Activated T-cell treated with anti-CD3 and anti-CD28 coated beads for 24 hours (primary cell): ENCODE results near the gene CASR.
A peak's percentile ranks its signal among the peaks of the same experiment; 100 is the strongest.
"Not testable (repeated sequence)": the region's sequence is repeated elsewhere in the genome, so short reads cannot be mapped to it uniquely, and the experiment has no call there.

Experiments used
- DNase-seq: peaks from one replicate; pipeline ENCODE4 v3.0.0-alpha.2; 2020; ENCODE audit warnings: low read depth

Gene CASR

DNA sequence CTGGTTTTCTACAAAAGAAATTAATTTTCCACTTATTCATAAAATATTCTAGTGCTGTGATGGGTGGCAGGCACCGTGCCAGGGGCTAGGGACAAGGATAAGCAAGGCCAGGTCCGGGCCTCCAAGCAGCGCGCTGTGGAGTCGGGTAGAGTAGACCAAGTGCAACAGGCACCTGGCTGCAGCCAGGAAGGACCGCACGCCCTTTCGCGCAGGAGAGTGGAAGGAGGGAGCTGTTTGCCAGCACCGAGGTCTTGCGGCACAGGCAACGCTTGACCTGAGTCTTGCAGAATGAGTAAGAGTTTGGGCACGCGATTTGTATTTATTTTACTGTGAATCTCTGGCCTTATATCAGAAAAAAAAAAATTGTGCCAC lies at the start of gene CASR:
Gene CASR, plus strand, starts transcription at position 148 of the 372 bp plus-strand sequence. CDS start 70,522 bp downstream, outside the sequence.
- DNase-seq: no peak

GRCh38 chr3:122146466-122146865 lies 37.0 kb upstream of the CASR start:
- DNase-seq: peak; percentile 55

DNA sequence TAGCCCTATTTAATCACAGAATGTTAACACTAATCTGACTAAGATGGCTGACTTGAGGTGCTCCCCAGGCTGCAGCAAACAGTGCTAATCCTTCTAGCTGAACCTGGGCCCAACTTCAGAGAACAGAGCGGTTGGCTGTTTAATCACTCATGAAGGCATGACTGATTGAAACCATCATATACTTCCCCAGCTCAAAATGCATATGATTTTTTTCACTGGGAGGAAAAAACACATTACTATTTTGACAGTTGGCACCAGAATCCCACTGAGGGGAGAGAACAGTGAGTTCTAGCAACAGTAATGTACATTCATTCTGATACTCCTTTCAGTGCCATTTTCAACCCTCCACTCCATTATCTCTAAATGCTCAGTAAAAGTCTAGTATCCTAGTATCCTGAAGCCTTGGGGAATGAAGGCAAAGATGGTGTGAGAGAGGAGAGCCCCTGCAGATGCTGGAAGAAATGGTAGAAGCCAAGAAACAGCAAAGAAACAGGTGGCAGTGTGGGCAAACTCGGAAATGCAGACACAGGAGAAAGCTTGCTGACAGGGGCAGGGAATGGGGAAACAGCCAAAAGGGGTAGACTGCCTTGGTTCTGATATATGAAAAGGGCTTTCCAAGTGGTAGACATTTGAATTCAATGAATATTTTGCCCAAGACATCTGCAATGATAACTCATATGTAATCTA lies 34.4 kb upstream of the CASR start:
- no peak for DNase-seq

GRCh38 chr3:122151480-122151879 lies 32.0 kb upstream of the CASR start:
- DNase-seq: no peak

DNA sequence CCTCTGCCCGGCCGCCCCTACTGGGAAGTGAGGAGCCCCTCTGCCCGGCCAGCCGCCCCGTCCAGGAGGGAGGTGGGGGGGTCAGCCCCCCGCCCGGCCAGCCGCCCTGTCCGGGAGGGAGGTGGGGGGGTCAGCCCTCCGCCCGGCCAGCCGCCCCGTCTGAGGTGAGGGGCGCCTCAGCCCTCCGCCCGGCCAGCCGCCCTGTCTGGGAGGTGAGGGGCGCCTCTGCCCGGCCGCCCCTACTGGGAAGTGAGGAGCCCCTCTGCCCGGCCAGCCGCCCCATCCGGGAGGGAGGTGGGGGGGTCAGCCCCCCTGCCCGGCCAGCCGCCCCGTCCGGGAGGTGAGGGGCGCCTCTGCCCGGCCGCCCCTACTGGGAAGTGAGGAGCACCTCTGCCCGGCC lies 18.5 kb upstream of the CASR start:
- DNase-seq: not testable (repeated sequence)

GRCh38 chr3:122167630-122168029 lies 15.8 kb upstream of the CASR start:
- no peak for DNase-seq

DNA sequence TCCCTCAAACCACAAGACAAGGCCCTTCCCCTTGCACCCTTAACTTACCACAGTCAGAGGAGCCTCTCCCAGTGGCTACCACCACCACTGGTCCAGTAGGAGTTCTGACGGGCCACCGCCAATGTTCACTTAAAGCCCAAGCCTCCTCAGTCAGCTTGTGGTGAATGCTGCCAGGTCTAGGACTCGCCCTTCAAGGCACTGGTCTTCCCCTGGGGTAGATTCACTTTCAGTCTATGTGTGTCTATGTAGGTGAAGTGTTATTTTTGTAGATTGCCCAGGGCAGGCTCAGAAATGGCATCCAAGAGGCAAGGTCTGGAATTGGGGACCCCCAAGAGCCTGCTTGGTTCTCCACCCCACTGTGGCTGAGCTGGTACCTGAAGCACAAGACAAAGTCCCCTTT lies 15.4 kb upstream of the CASR start:
- DNase-seq: no peak

DNA sequence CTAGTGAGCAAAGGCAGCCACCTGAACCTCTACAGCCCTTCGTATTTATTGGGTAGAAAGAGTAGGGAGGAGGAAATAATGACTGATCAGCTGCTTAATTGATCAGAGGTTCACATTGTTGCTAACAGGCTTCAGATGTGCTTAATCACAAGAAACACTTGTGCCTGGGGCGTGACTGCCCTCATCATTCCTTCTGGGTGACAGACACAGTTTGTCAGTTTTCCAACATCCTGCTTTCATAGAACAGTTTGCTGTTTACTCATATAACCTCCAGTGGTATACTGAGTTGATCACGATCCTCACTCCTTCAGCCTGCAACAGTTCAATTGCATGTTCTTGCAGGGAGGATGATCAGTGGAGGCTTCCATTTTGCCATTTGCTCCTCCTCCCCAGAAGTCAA lies 13.6 kb upstream of the CASR start:
- DNase-seq: no peak

GRCh38 chr3:122171361-122171760 lies 12.1 kb upstream of the CASR start:
- DNase-seq: not testable (repeated sequence)

DNA sequence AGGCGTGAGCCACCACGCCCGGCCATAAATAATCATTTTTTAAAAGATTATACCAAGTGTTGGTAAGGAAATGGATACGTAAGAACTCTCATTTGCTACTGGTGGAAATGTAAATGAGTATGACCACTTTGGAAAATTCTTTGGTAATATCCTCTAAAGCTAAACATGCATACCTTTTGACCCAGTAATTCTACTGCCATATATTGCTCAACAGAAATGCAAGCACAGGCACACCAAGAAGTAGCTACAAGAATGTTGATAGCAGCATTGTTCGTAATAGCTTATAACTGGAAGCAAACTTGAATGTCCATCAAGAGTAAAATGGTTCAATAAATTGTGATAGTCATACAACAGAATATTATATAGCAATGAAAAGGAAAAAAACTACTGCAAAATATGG lies 4.8 kb upstream of the CASR start:
- DNase-seq: no peak

GRCh38 chr3:122183893-122184590 lies 574 bp downstream of the CASR start:
- no peak for DNase-seq

DNA sequence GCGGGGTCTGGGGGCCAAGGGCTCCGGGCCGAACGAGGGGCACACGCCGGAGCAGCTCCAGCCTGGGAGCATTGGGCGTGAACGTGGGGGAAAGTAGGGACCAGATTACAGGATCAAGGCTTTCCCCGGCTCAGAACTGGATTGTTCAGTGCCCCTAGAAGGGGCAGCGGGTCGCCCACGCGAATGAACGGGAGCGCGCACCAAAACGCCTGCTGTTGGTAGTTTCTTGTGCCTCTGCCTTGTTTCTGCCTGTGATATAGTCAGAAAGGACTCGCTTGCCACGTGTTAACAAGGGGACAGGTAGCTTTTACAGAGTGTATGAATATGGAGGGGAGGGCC lies 1.1 kb downstream of the CASR start:
- DNase-seq: no peak

DNA sequence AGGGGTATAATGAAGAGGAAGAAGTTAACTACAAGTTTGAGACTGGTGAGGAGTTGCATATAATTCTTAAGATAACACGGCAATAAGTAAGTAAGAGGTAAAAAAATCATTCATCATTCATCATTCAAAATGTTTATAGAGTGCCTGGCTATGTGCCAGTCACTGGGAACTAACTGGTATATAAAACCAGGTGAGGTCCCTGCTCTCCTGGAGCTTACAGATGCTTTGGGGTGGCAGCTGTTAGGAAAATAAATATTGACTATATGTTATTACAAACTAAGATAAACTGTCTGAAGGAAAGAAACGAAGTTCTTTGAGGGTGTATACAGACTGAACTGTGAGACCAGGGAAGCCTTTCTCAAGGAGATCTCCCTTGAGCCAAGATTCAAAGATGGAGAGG lies 2.9 kb downstream of the CASR start:
- DNase-seq: no peak

- DNase-seq: no peak
These were observed 5.3 kb downstream of the CASR start for GRCh38 chr3:122188737-122189136.

DNA sequence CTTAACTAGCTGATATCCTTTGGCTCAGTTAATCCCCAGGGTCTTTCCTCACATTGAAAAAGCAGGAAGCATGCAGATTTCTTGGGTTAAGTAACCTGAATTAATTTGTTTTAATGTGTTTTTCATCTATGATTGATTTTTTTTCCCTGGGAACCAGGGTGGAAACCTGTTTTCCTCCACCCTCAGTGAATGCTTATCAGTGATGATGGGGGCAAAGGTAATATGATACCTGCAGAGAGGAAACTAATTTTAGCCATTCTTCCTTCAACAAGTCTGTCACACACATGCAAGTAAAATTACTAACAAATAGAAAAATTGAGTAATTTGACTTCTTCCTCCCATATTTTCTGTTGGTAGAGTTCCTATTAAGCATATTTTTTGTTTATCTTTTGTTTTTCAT lies 5.9 kb downstream of the CASR start:
- no peak for DNase-seq

DNA sequence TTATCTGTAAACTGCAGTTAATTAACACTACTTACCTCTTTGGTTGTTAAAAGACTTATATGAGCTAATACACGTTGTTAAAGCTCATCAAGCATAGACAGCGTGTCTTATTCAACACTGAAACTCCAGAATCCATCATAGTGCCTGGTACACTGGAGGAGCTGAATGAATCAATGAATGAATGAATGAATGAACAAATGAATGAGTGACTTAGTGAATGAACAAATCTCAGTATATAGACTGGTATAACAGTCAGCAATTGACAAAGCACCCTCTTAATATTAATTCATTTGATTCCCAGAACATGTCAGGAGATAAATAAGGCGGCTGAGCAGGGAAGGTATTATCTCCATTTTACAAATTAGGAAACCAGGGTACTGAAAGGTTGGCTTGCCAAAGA lies 7.1 kb downstream of the CASR start:
- no peak for DNase-seq

DNA sequence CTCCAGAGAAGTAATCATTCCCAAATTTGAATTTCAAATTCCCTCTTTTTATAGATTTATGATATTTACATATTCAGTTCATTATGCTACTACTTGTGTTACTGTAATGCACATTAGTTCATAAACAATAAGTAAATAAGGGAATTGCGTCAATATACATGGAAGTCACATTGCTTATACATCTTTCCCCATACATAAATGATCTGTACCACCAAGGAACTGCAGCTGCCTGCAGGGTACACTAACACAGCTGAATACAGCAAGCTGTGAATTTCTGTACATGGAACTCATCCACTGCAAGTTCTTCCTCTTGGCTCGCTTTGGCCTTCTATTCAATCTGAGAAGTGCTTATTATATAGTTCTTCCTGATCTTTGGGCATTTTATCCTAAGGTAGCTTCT lies 15.5 kb downstream of the CASR start:
- DNase-seq: no peak

- DNase-seq: no peak
These were observed 16.1 kb downstream of the CASR start for GRCh38 chr3:122199552-122199951.

DNA sequence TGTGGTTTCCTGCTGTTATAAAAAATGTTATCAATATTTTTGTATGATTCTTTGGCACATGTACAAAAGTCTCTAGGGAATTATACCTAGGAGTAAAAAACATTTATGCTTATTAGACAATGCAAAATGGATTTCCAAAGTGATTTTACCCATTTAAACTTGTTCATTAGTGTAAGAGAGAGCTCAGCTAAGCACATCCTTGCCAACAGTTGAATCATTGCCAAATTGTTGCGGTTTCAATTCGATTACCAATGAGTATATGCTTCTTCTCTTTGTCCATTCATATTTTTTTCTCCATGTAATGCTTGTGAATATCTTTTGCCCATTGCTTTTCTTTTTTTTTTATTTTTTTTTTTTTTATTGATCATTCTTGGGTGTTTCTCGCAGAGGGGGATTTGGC lies 17.2 kb downstream of the CASR start:
- no peak for DNase-seq

DNA sequence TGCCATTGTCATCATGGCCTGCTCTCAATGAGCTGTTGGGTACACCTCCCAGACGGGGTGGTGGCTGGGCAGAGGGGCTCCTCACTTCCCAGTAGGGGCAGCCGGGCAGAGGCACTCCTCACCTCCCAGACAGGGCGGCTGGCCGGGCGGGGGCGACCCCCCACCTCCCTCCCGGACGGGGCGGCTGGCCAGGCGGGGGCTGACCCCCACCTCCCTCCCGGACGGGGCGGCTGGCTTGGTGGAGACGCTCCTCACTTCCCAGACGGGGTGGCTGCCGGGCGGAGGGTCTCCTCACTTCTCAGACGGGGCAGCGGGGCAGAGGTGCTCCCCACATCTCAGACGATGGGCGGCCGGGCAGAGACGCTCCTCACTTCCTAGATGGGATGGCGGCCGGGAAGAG lies 18.0 kb downstream of the CASR start:
- not testable (repeated sequence) for DNase-seq

GRCh38 chr3:122208579-122208978 lies 25.1 kb downstream of the CASR start:
- no peak for DNase-seq

DNA sequence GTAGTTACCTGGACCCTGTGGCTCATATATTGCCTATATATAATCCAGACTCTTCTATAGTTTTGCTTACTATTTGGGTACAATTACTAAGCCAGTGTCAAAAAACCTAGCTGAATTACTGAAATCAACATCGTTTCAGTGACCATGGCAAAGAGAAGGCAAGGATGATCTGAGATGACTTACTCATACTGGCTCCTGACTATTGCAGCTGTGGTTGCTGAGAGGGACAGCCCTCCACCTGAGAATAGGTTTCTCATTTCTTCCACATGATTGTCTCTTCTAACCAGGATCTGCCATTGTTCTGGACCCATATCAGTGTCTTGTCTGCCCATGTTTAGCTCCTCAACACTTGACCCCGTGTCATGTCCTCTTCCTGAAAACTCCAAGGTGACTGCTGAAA lies 30.2 kb downstream of the CASR start:
- DNase-seq: no peak

- DNase-seq: no peak
These were observed 31.2 kb downstream of the CASR start for GRCh38 chr3:122214711-122215110.
